Thyroid gland (tissue), 4 donors: ENCODE data around the gene KCNE1.

Experiments
- POLR2A ChIP-seq, 2 donors: fragments of 450-650 bp; IDR thresholded peaks; one replicate each; pipeline ENCODE4 v1.6.1; 2017; ENCODE audit warnings: antibody characterized with exemption in 2 of 2, mild to moderate bottlenecking in 2 of 2, moderate library complexity in 1 of 2
- TF ChIP-seq, protein P1 (sequence below), 6 experiments: fragments of 200-600 bp in 3 of 6; fragments of 450-650 bp in 3 of 6; sonication (generic) in 3 of 6; IDR thresholded peaks; one replicate each; pipeline ENCODE4 v1.5.1; 2016 to 2019; ENCODE audit warnings: antibody characterized with exemption in 6 of 6, mild to moderate bottlenecking in 2 of 6, inconsistent platforms in 1 of 6, moderate library complexity in 1 of 6

- TF ChIP-seq, protein P1, sequence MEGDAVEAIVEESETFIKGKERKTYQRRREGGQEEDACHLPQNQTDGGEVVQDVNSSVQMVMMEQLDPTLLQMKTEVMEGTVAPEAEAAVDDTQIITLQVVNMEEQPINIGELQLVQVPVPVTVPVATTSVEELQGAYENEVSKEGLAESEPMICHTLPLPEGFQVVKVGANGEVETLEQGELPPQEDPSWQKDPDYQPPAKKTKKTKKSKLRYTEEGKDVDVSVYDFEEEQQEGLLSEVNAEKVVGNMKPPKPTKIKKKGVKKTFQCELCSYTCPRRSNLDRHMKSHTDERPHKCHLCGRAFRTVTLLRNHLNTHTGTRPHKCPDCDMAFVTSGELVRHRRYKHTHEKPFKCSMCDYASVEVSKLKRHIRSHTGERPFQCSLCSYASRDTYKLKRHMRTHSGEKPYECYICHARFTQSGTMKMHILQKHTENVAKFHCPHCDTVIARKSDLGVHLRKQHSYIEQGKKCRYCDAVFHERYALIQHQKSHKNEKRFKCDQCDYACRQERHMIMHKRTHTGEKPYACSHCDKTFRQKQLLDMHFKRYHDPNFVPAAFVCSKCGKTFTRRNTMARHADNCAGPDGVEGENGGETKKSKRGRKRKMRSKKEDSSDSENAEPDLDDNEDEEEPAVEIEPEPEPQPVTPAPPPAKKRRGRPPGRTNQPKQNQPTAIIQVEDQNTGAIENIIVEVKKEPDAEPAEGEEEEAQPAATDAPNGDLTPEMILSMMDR (IDR thresholded peaks at IDR 0.05) = peak in 1 of 6 experiments; percentile 16
- no peak for TF ChIP-seq POLR2A (IDR thresholded peaks at IDR 0.05)
Measured at GRCh38 chr21:34509151-34509550, 2.9 kb downstream of the KCNE1 start.
